Activated gamma-delta T cell treated with Interleukin-2 at 50 U/mL for 16 hours (primary cell): ENCODE measurements around the gene PDE4B.

ENCODE experiments used
- DNase-seq: peaks from one replicate; pipeline ENCODE4 v3.0.0-alpha.2; 2020

The PDE4B gene

GRCh38 chr1:66246351-66247269 lies 453.9 kb downstream of the PDE4B start:
- no peak for DNase-seq

GRCh38 chr1:66247415-66248208 lies 454.9 kb downstream of the PDE4B start:
- DNase-seq = no peak

GRCh38 chr1:66248257-66248656 lies 455.6 kb downstream of the PDE4B start:
- no peak for DNase-seq

- DNase-seq = no peak
These were observed 456.1 kb downstream of the PDE4B start for GRCh38 chr1:66248746-66249145.

- no peak for DNase-seq
These were observed 457.4 kb downstream of the PDE4B start for GRCh38 chr1:66250075-66250474.

GRCh38 chr1:66250478-66250877 lies 457.8 kb downstream of the PDE4B start:
- DNase-seq = no peak

- no peak for DNase-seq
These were observed 458.9 kb downstream of the PDE4B start for GRCh38 chr1:66251546-66251945.

GRCh38 chr1:66253330-66253921 lies 460.7 kb downstream of the PDE4B start:
- no peak for DNase-seq

- no peak for DNase-seq
These were observed 462.1 kb downstream of the PDE4B start for GRCh38 chr1:66254785-66255184.

GRCh38 chr1:66256629-66257572 lies 464.2 kb downstream of the PDE4B start:
- no peak for DNase-seq

GRCh38 chr1:66258404-66259105 lies 465.9 kb downstream of the PDE4B start:
- no peak for DNase-seq

GRCh38 chr1:66261364-66261763 lies 468.7 kb downstream of the PDE4B start:
- DNase-seq = no peak

GRCh38 chr1:66262208-66262963 lies 469.7 kb downstream of the PDE4B start:
- DNase-seq = no peak

- DNase-seq = no peak
These were observed 472.6 kb downstream of the PDE4B start for GRCh38 chr1:66265268-66265667.

- no peak for DNase-seq
These were observed 473.1 kb downstream of the PDE4B start for GRCh38 chr1:66265796-66266195.

- no peak for DNase-seq
These were observed 473.7 kb downstream of the PDE4B start for GRCh38 chr1:66266350-66266749.

- DNase-seq = no peak
These were observed 474.1 kb downstream of the PDE4B start for GRCh38 chr1:66266756-66267155.

- DNase-seq = no peak
These were observed 474.7 kb downstream of the PDE4B start for GRCh38 chr1:66267201-66267940.

GRCh38 chr1:66269222-66269621 lies 476.5 kb downstream of the PDE4B start:
- DNase-seq = no peak

GRCh38 chr1:66270119-66270812 lies 477.6 kb downstream of the PDE4B start:
- no peak for DNase-seq
